ENCODE results near the gene RHBG. TPM values are rescaled to one million over a fixed set of nuclear protein-coding genes. Genes with fewer than 3 reads are reported as not detected.

The RHBG gene
- total RNA-seq, 2 experiments from 2014 or later = not detected

GRCh38 chr1:156378557-156378956 is 9.5 kb downstream of the RHBG start:
- CTCF ChIA-PET = interaction anchor here (1.2 to 12.4 kb wide), 3 partner anchors 20 to 230 kb away, joined by 4 to 562 read pairs (median 4); no protein-coding TSS in a partner anchor
- ATAC-seq = no peak
- H3K9me3 Mint-ChIP-seq (ENCODE audit: insufficient read depth) = no peaks in the 10 kb centered on the region
- no peak overlapping the region for H3K4me3 Mint-ChIP-seq
- POLR2A ChIA-PET = no interaction called here
- no peak overlapping the region for H3K27ac Mint-ChIP-seq
- DNase-seq = no peak
- H3K36me3 Mint-ChIP-seq (ENCODE audit: low read depth) = no peaks in the 10 kb centered on the region
- H3K4me1 Mint-ChIP-seq (ENCODE audit: low read depth) = no peaks in the 10 kb centered on the region
- peaks cover 10% of the 10 kb centered on the region for H3K27me3 Mint-ChIP-seq (ENCODE audit: low read depth)

- peaks cover 5% of the 10 kb centered on the region for H3K27me3 Mint-ChIP-seq (ENCODE audit: low read depth)
- H3K27ac Mint-ChIP-seq = no peak overlapping the region
- ChIA-PET CTCF (interaction anchor here (12.4 kb wide), 1 partner anchor 71 kb away, joined by 562 read pairs; no protein-coding TSS in a partner anchor), POLR2A (no interaction called here)
- H3K36me3 Mint-ChIP-seq (ENCODE audit: low read depth) = no peaks in the 10 kb centered on the region
- H3K4me3 Mint-ChIP-seq = no peak overlapping the region
- ATAC-seq (no peak), DNase-seq (no peak)
- H3K4me1 Mint-ChIP-seq (ENCODE audit: low read depth) = peaks cover under 1% of the 10 kb centered on the region
- H3K9me3 Mint-ChIP-seq (ENCODE audit: insufficient read depth) = no peaks in the 10 kb centered on the region
Observed at GRCh38 chr1:156379420-156380165, 10.6 kb downstream of the RHBG start.

GRCh38 chr1:156382561-156382960 is 13.6 kb downstream of the RHBG start:
- H3K4me1 Mint-ChIP-seq (ENCODE audit: low read depth) = peaks cover 10% of the 10 kb centered on the region
- no peak for DNase-seq
- ChIA-PET CTCF (interaction anchor here (1.0 to 12.4 kb wide), 3 partner anchors 37 to 68 kb away, joined by 3 to 562 read pairs (median 4); no protein-coding TSS in a partner anchor), POLR2A (no interaction called here)
- H3K9me3 Mint-ChIP-seq (ENCODE audit: insufficient read depth) = no peaks in the 10 kb centered on the region
- H3K27ac Mint-ChIP-seq = no peak overlapping the region
- no peaks in the 10 kb centered on the region for H3K36me3 Mint-ChIP-seq (ENCODE audit: low read depth)
- no peak overlapping the region for H3K4me3 Mint-ChIP-seq
- ATAC-seq = no peak
- peaks cover 12% of the 10 kb centered on the region for H3K27me3 Mint-ChIP-seq (ENCODE audit: low read depth)

GRCh38 chr1:156383023-156383422 is 14.0 kb downstream of the RHBG start:
- ChIA-PET POLR2A (interaction anchor here (0.6 kb wide), 1 partner anchor 227 kb away, joined by 3 read pairs; no protein-coding TSS in a partner anchor), CTCF (interaction anchor here (1.0 to 12.4 kb wide), 4 partner anchors 37 to 68 kb away, joined by 3 to 562 read pairs (median 4); no protein-coding TSS in a partner anchor)
- Mint-ChIP-seq H3K4me3 (no peak overlapping the region), H3K27ac (no peak overlapping the region), H3K36me3 (ENCODE audit: low read depth) (no peaks in the 10 kb centered on the region), H3K4me1 (ENCODE audit: low read depth) (peaks cover 10% of the 10 kb centered on the region), H3K27me3 (ENCODE audit: low read depth) (peaks cover 15% of the 10 kb centered on the region), H3K9me3 (ENCODE audit: insufficient read depth) (no peaks in the 10 kb centered on the region)
- peak; percentile 82 for ATAC-seq
- DNase-seq = peak; percentile 72

- POLR2A ChIA-PET = no interaction called here
- peaks cover 13% of the 10 kb centered on the region for H3K4me1 Mint-ChIP-seq (ENCODE audit: low read depth)
Observed at GRCh38 chr1:156384007-156384406, 15.0 kb downstream of the RHBG start.

GRCh38 chr1:156384658-156385057 is 15.6 kb downstream of the RHBG start:
- Mint-ChIP-seq H3K27me3 (ENCODE audit: low read depth) (peaks cover 27% of the 10 kb centered on the region), H3K4me3 (no peak overlapping the region), H3K9me3 (ENCODE audit: insufficient read depth) (no peaks in the 10 kb centered on the region), H3K27ac (no peak overlapping the region), H3K36me3 (ENCODE audit: low read depth) (no peaks in the 10 kb centered on the region), H3K4me1 (ENCODE audit: low read depth) (peaks cover 13% of the 10 kb centered on the region)
- DNase-seq (no peak), ATAC-seq (no peak)
- CTCF ChIA-PET = interaction anchor here (1.5 to 12.4 kb wide), 16 partner anchors 12 to 228 kb away, joined by 4 to 562 read pairs (median 24); no protein-coding TSS in a partner anchor
- POLR2A ChIA-PET = no interaction called here

More at GRCh38 chr1:156384007-156384406, 15.0 kb downstream of the RHBG start:
- CTCF ChIA-PET = interaction anchor here (1.8 to 12.4 kb wide), 6 partner anchors 12 to 210 kb away, joined by 5 to 562 read pairs (median 32); no protein-coding TSS in a partner anchor
- Mint-ChIP-seq H3K27ac (no peak overlapping the region), H3K27me3 (ENCODE audit: low read depth) (peaks cover 21% of the 10 kb centered on the region), H3K4me3 (no peak overlapping the region), H3K36me3 (ENCODE audit: low read depth) (no peaks in the 10 kb centered on the region), H3K9me3 (ENCODE audit: insufficient read depth) (no peaks in the 10 kb centered on the region)
- ATAC-seq (no peak), DNase-seq (no peak)

GRCh38 chr1:156385534-156386031 is 16.6 kb downstream of the RHBG start:
- ChIA-PET CTCF (interaction anchor here (0.6 to 12.4 kb wide), 104 partner anchors 9 to 585 kb away, joined by 3 to 562 read pairs (median 5); partner anchors contain the start of genes BCAN, CCT3, GPATCH4 and IQGAP3), POLR2A (interaction anchor here (0.6 to 2.5 kb wide), 8 partner anchors 11 to 342 kb away, joined by 3 to 18 read pairs (median 3); partner anchors contain the start of genes MEF2D and METTL25B)
- peaks cover 34% of the 10 kb centered on the region for H3K27me3 Mint-ChIP-seq (ENCODE audit: low read depth)
- ATAC-seq (peak; percentile 80), DNase-seq (peak; percentile 87)
- H3K9me3 Mint-ChIP-seq (ENCODE audit: insufficient read depth) = no peaks in the 10 kb centered on the region
- peaks cover 13% of the 10 kb centered on the region for H3K4me1 Mint-ChIP-seq (ENCODE audit: low read depth)
- H3K4me3 Mint-ChIP-seq = no peak overlapping the region
- H3K27ac Mint-ChIP-seq = no peak overlapping the region
- no peaks in the 10 kb centered on the region for H3K36me3 Mint-ChIP-seq (ENCODE audit: low read depth)

- Mint-ChIP-seq H3K36me3 (ENCODE audit: low read depth) (no peaks in the 10 kb centered on the region), H3K27me3 (ENCODE audit: low read depth) (peaks cover 35% of the 10 kb centered on the region), H3K4me3 (no peak overlapping the region), H3K27ac (no peak overlapping the region), H3K4me1 (ENCODE audit: low read depth) (peaks cover 13% of the 10 kb centered on the region), H3K9me3 (ENCODE audit: insufficient read depth) (no peaks in the 10 kb centered on the region)
- ChIA-PET POLR2A (interaction anchor here (0.6 to 2.5 kb wide), 7 partner anchors 12 to 342 kb away, joined by 3 to 18 read pairs (median 3); partner anchors contain the start of genes MEF2D and METTL25B), CTCF (interaction anchor here (0.6 to 12.4 kb wide), 107 partner anchors 9 to 584 kb away, joined by 3 to 562 read pairs (median 5); partner anchors contain the start of genes BCAN, CCT3, GPATCH4 and IQGAP3)
- ATAC-seq (no peak), DNase-seq (no peak)
Observed at GRCh38 chr1:156386134-156386901, 17.3 kb downstream of the RHBG start.

GRCh38 chr1:156386949-156387869 is 18.2 kb downstream of the RHBG start:
- peaks cover 13% of the 10 kb centered on the region for H3K4me1 Mint-ChIP-seq (ENCODE audit: low read depth)
- H3K27me3 Mint-ChIP-seq (ENCODE audit: low read depth) = peaks cover 35% of the 10 kb centered on the region
- H3K4me3 Mint-ChIP-seq = no peak overlapping the region
- DNase-seq (no peak), ATAC-seq (no peak)
- H3K36me3 Mint-ChIP-seq (ENCODE audit: low read depth) = no peaks in the 10 kb centered on the region
- ChIA-PET POLR2A (interaction anchor here (1.2 to 2.5 kb wide), 2 partner anchors 59 to 341 kb away, joined by 4 to 18 read pairs; partner anchors contain the start of gene METTL25B), CTCF (interaction anchor here (0.7 to 12.4 kb wide), 21 partner anchors 8 to 256 kb away, joined by 3 to 562 read pairs (median 13); partner anchors contain the start of gene BCAN)
- H3K9me3 Mint-ChIP-seq (ENCODE audit: insufficient read depth) = no peaks in the 10 kb centered on the region
- no peak overlapping the region for H3K27ac Mint-ChIP-seq

GRCh38 chr1:156387870-156388173 is 18.8 kb downstream of the RHBG start:
- H3K27ac Mint-ChIP-seq = no peak overlapping the region
- H3K4me1 Mint-ChIP-seq (ENCODE audit: low read depth) = peaks cover 13% of the 10 kb centered on the region
- DNase-seq = no peak
- no peak for ATAC-seq
- no peaks in the 10 kb centered on the region for H3K9me3 Mint-ChIP-seq (ENCODE audit: insufficient read depth)
- H3K36me3 Mint-ChIP-seq (ENCODE audit: low read depth) = no peaks in the 10 kb centered on the region
- POLR2A ChIA-PET = no interaction called here
- CTCF ChIA-PET = interaction anchor here (3.2 to 12.4 kb wide), 4 partner anchors 43 to 221 kb away, joined by 57 to 562 read pairs (median 102); no protein-coding TSS in a partner anchor
- H3K4me3 Mint-ChIP-seq = no peak overlapping the region
- H3K27me3 Mint-ChIP-seq (ENCODE audit: low read depth) = peaks cover 35% of the 10 kb centered on the region

All from activated CD8-positive, alpha-beta T cell treated with anti-CD3 and anti-CD28 coated beads, Interleukin-2, amount 10 ng/mL, durations not matched to agents 7 days and 5 days (primary cell).